LNCaP clone FGC (cell line): ENCODE data around the gene ESRRB.

ENCODE experiments used
- DNase-seq: peaks from one replicate; pipeline ENCODE4 v3.0.0-alpha.2; 2011; ENCODE audit warnings: low read depth
- H3K4me3 ChIP-seq: 2 replicates; pipeline ENCODE4 v1.5.1; 2011; ENCODE audit warnings: mild to moderate bottlenecking, low read depth, low read length, control low read depth
- TF ChIP-seq, protein P1 (sequence below): IDR thresholded peaks from 2 replicates; pipeline ENCODE4 v1.5.1; 2012; ENCODE audit warnings: mild to moderate bottlenecking; ENCODE audit not compliant: control insufficient read depth, insufficient read depth; ENCODE audit errors: extremely low read depth

ESRRB gene

GRCh38 chr14:76473481-76474263 is 97.7 kb downstream of the ESRRB start:
- TF ChIP-seq, protein P1, sequence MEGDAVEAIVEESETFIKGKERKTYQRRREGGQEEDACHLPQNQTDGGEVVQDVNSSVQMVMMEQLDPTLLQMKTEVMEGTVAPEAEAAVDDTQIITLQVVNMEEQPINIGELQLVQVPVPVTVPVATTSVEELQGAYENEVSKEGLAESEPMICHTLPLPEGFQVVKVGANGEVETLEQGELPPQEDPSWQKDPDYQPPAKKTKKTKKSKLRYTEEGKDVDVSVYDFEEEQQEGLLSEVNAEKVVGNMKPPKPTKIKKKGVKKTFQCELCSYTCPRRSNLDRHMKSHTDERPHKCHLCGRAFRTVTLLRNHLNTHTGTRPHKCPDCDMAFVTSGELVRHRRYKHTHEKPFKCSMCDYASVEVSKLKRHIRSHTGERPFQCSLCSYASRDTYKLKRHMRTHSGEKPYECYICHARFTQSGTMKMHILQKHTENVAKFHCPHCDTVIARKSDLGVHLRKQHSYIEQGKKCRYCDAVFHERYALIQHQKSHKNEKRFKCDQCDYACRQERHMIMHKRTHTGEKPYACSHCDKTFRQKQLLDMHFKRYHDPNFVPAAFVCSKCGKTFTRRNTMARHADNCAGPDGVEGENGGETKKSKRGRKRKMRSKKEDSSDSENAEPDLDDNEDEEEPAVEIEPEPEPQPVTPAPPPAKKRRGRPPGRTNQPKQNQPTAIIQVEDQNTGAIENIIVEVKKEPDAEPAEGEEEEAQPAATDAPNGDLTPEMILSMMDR, result no peak
- no peak overlapping the region for H3K4me3 ChIP-seq
- no peak for DNase-seq

GRCh38 chr14:76480426-76480825 is 104.5 kb downstream of the ESRRB start:
- DNase-seq, result no peak
- no peak overlapping the region for H3K4me3 ChIP-seq

DNA sequence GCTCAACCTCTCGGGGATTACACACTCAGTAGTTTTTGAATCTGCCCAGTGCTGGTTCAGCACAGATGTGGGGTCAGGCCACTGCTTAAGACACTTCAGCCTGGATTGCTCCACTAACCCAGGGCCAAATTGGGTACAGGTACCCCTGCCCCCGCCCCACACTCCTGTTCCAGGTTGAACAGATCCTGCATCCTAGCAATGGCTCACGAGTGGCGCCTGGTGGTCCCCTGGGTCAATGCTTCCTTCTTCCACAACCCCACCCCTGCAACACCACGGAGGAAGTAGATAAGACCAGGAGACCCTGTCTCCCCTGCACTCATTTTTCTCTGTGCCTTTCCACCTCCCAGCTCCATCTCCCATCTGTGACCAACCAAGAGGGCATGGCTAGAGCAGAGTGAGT is 108.4 kb downstream of the ESRRB start:
- DNase-seq, result no peak
- H3K4me3 ChIP-seq, result no peak overlapping the region
- TF ChIP-seq, protein P1, result peak; percentile 29; the same call in 1 of the 2 replicates

More at GRCh38 chr14:76480426-76480825, 104.5 kb downstream of the ESRRB start:
- TF ChIP-seq, protein P1, result no peak

DNA sequence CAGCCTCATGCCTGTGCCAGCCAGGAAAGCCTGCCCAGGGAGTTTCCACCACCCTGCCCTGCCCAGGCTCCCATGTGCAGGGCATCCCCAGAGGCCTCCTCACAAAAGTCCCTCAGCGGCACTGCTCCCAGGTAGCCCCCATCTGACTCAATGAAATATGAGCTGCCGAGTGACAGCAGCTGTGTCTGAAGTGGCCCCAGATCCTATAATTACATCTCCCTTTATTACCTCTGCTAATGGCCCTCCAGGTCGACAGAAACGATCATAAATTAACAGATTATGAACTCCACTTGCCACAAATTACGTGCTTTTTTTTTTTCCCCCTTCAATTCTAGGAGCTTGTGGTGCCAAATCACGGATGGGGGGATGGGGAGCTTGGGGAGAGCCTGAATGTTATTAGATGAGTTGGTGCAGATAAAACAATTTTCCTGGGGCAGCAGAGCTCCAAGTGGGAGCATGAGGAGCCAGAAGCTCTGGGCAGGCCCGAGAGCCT is 110.4 kb downstream of the ESRRB start:
- TF ChIP-seq, protein P1, result no peak
- no peak for DNase-seq
- no peak overlapping the region for H3K4me3 ChIP-seq

DNA sequence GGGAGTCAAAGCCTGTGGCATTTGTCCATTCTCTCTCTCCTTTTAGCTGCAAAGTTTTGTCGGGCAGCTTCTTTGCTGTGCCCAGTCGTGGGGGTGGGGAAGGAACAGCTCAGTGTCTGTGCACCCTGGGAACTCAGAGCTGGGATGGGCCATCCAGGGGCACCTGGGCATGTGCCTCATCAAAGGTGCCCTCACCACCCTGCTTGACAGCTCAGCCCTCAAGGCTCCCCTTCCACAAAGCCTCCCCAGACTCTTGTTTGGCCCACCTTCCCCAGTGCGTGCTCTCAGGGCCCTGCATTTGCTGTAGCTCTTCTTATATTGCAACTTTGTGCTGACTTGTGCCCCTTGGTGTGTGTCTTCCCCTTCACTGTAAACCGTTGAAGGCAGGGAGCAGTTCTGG is 112.6 kb downstream of the ESRRB start:
- TF ChIP-seq, protein P1, result no peak
- DNase-seq, result no peak

DNA sequence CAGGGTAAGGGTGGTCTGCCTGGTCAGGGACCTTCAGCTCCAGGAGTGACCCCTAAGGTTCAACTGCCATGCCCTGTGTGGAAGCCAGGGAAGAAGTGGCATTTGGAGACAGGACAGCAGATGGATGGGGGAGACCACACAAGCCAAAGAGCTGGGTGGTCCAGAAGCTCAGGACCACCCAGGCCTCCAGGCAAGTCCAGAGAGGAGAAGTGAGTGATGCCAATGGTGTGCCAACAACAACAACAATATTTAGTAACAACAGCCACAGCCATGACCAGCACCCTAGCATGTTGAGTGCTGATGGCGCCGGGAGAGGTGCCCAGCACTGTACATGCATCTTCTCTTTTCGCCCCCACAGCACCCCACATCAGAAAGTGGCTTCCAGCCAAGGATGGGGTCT is 113.7 kb downstream of the ESRRB start:
- TF ChIP-seq, protein P1, result no peak
- no peak overlapping the region for H3K4me3 ChIP-seq
- DNase-seq, result no peak

More for the DNA sequence above, 112.6 kb downstream of the ESRRB start:
- H3K4me3 ChIP-seq, result no peak overlapping the region

GRCh38 chr14:76490111-76490510 is 114.2 kb downstream of the ESRRB start:
- H3K4me3 ChIP-seq, result no peak overlapping the region
- TF ChIP-seq, protein P1, result no peak
- DNase-seq, result no peak
